Ishikawa (cell line): ENCODE data around the gene CSPG5.

ENCODE experiments used
- CEBPB ChIP-seq: IDR thresholded peaks from 2 replicates; pipeline ENCODE4 v1.6.1; 2012
- CREB1 ChIP-seq: IDR thresholded peaks from 2 replicates; pipeline ENCODE4 v1.6.1; 2012; ENCODE audit warnings: low read depth
- EGR1 ChIP-seq: IDR thresholded peaks from 2 replicates; pipeline ENCODE4 v1.6.1; 2012
- EP300 ChIP-seq: IDR thresholded peaks from 2 replicates; pipeline ENCODE4 v1.6.1; 2012; ENCODE audit warnings: borderline replicate concordance
- FOXM1 ChIP-seq: IDR thresholded peaks from 2 replicates; pipeline ENCODE4 v1.6.1; 2012; ENCODE audit warnings: low read depth, borderline replicate concordance
- NFIC ChIP-seq: IDR thresholded peaks from 2 replicates; pipeline ENCODE4 v1.6.1; 2012
- RAD21 ChIP-seq: IDR thresholded peaks from 2 replicates; pipeline ENCODE4 v1.6.1; 2012; ENCODE audit warnings: low read depth
- REST ChIP-seq: IDR thresholded peaks from 2 replicates; pipeline ENCODE4 v1.6.1; 2012; ENCODE audit warnings: low read depth, mild to moderate bottlenecking
- TAF1 ChIP-seq: IDR thresholded peaks from 2 replicates; pipeline ENCODE4 v1.6.1; 2012; ENCODE audit warnings: low read depth, mild to moderate bottlenecking
- TCF12 ChIP-seq: IDR thresholded peaks from 2 replicates; pipeline ENCODE4 v1.6.1; 2012; ENCODE audit warnings: low read depth
- TEAD4 ChIP-seq: IDR thresholded peaks from 2 replicates; pipeline ENCODE4 v1.6.1; 2012
- USF1 ChIP-seq: IDR thresholded peaks from 2 replicates; pipeline ENCODE4 v1.6.1; 2012
- YY1 ChIP-seq: IDR thresholded peaks from 2 replicates; pipeline ENCODE4 v1.6.1; 2012; ENCODE audit warnings: low read depth
- ZBTB7A ChIP-seq: IDR thresholded peaks from 2 replicates; pipeline ENCODE4 v1.6.1; 2012; ENCODE audit warnings: low read depth
- TF ChIP-seq, protein P1 (sequence below): IDR thresholded peaks from 2 replicates; pipeline ENCODE4 v1.6.1; 2012

Gene CSPG5

DNA sequence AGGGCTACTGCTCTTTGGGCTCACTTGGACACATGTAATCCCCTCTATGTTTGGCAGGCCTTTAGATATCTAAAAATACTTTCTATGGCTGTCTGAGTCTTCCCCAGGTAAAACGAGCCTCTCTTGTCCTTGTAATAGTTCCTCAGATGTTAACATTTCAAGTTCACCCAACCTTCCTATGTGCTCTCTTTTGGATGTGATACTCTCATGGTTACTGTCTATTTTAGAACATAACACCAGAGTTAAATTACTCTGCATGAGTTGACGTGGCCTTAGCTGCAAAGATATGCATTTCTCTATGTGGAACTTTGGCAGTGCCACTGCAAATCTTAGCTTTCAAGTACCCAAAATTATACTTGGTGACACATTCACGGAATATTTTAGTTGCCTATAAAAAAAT lies 31.9 kb upstream of the CSPG5 start:
- TF ChIP-seq FOXM1 = no peak
- no peak for TF ChIP-seq EP300
- no peak for TF ChIP-seq CEBPB
- no peak for TF ChIP-seq CREB1
- no peak for TF ChIP-seq YY1
- no peak for TF ChIP-seq TAF1
- no peak for TF ChIP-seq EGR1
- no peak for TF ChIP-seq NFIC
- no peak for TF ChIP-seq TCF12
- TF ChIP-seq RAD21 = no peak
- no peak for TF ChIP-seq REST
- no peak for TF ChIP-seq TEAD4

- TF ChIP-seq TCF12 (no peak), EP300 (no peak), CREB1 (no peak), CEBPB (no peak), REST (no peak), FOXM1 (no peak), ZBTB7A (no peak), RAD21 (no peak)
- TF ChIP-seq, protein P1, sequence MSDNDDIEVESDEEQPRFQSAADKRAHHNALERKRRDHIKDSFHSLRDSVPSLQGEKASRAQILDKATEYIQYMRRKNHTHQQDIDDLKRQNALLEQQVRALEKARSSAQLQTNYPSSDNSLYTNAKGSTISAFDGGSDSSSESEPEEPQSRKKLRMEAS = no peak
Observed at GRCh38 chr3:47607335-47607734, 28.7 kb upstream of the CSPG5 start.

- TF ChIP-seq NFIC = no peak
- no peak for TF ChIP-seq EGR1
- TF ChIP-seq RAD21 = no peak
- no peak for TF ChIP-seq EP300
- no peak for TF ChIP-seq REST
- no peak for TF ChIP-seq YY1
- no peak for TF ChIP-seq TAF1
- no peak for TF ChIP-seq ZBTB7A
Observed at GRCh38 chr3:47606165-47606564, 27.5 kb upstream of the CSPG5 start.

- TF ChIP-seq TCF12 (no peak), RAD21 (no peak)
Observed at GRCh38 chr3:47605652-47606051, 27.0 kb upstream of the CSPG5 start.

DNA sequence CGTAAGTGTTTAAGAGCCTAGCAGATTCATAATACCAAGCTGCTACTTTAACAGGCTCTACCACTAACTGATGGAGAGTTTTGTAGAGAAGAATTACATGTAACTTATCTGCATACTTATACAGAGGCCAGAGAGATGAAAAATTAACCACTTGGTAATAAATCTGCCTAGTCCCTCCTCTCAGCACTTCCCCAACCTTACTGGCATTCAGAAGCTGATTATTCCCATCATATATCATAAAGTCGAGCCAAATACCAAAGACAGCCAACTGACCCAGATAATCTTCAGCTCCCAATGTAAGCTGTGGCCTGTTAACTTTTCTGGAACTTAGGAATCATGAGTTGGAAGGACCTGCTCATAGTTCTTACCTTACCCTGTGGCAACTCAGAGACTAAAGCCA lies 25.5 kb upstream of the CSPG5 start:
- TF ChIP-seq FOXM1 (no peak), REST (no peak), ZBTB7A (no peak), EP300 (no peak), EGR1 (no peak), YY1 (no peak), CREB1 (no peak), RAD21 (no peak), USF1 (no peak), CEBPB (no peak)
